Mesothelial cell of epicardium (in vitro differentiated cells): ENCODE measurements around the gene TSPAN18. TPM values are rescaled to one million over a fixed set of nuclear protein-coding genes. Genes with fewer than 3 reads are reported as not detected.

Source experiments
- DNase-seq, 2 experiments: peaks; one replicate each; pipeline ENCODE4 v3.0.0; 2021; ENCODE audit warnings: low spot score in 2 of 2; ENCODE audit not compliant: unreplicated experiment in 2 of 2
- H3K27ac Mint-ChIP-seq: 2 replicates; pipeline ENCODE4 v1.8.0; 2021; ENCODE audit warnings: mixed read lengths
- H3K27me3 Mint-ChIP-seq: 2 replicates; pipeline ENCODE4 v1.8.0; 2021; ENCODE audit warnings: low read depth, mixed read lengths
- H3K36me3 Mint-ChIP-seq: 2 replicates; pipeline ENCODE4 v1.8.0; 2021; ENCODE audit warnings: mixed read lengths
- H3K4me1 Mint-ChIP-seq: 2 replicates; pipeline ENCODE4 v1.8.0; 2021; ENCODE audit warnings: mixed read lengths
- H3K4me3 Mint-ChIP-seq: 2 replicates; pipeline ENCODE4 v1.8.0; 2021; ENCODE audit warnings: mild to moderate bottlenecking, moderate library complexity, mixed read lengths
- H3K9me3 Mint-ChIP-seq: 2 replicates; pipeline ENCODE4 v1.8.0; 2021; ENCODE audit warnings: mixed read lengths
- total RNA-seq: library from RNA; stranded (reverse); gene quantifications from 3 replicates; pipeline ENCODE4 v1.2.1, GENCODE V29; 2021
- TF ChIP-seq, protein P1 (sequence below): fragments of 200-600 bp; sonication (generic); IDR thresholded peaks from one replicate; pipeline ENCODE4 v1.5.0; 2021; ENCODE audit warnings: antibody characterized with exemption; ENCODE audit not compliant: unreplicated experiment

Gene TSPAN18
- total RNA-seq, 1 donor from 2014 or later = 47.4 TPM

GRCh38 chr11:44826922-44827643 lies 100.3 kb downstream of the TSPAN18 start:
- H3K4me1 Mint-ChIP-seq = peaks cover 13% of the 10 kb centered on the region

DNA sequence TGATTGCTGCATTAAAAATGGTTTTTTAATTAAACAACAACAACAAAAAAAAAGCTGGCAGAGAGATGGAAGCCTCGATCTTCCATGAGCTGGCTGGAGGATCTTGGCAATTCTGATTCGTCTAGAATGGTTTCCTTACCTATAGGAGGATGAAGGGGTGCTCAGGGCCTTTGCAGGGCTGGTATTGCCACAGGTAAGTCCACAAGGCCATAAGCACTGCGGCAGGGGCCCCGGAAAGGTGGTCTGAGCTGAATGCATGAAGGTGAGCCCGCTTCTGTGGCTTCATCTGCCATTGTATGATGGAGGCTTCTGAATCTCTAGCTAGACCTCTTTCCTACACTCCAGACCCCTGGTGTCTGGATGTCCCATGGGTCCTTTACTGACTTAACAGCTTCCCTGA lies 101.5 kb downstream of the TSPAN18 start:
- Mint-ChIP-seq H3K4me1 (peaks cover 14% of the 10 kb centered on the region), H3K27ac (no peak overlapping the region), H3K4me3 (no peak overlapping the region), H3K27me3 (no peaks in the 10 kb centered on the region), H3K9me3 (no peaks in the 10 kb centered on the region), H3K36me3 (no peaks in the 10 kb centered on the region)
- no peak for DNase-seq
- TF ChIP-seq, protein P1, sequence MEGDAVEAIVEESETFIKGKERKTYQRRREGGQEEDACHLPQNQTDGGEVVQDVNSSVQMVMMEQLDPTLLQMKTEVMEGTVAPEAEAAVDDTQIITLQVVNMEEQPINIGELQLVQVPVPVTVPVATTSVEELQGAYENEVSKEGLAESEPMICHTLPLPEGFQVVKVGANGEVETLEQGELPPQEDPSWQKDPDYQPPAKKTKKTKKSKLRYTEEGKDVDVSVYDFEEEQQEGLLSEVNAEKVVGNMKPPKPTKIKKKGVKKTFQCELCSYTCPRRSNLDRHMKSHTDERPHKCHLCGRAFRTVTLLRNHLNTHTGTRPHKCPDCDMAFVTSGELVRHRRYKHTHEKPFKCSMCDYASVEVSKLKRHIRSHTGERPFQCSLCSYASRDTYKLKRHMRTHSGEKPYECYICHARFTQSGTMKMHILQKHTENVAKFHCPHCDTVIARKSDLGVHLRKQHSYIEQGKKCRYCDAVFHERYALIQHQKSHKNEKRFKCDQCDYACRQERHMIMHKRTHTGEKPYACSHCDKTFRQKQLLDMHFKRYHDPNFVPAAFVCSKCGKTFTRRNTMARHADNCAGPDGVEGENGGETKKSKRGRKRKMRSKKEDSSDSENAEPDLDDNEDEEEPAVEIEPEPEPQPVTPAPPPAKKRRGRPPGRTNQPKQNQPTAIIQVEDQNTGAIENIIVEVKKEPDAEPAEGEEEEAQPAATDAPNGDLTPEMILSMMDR = no peak

More at GRCh38 chr11:44826922-44827643, 100.3 kb downstream of the TSPAN18 start:
- DNase-seq = no peak
- Mint-ChIP-seq H3K36me3 (no peaks in the 10 kb centered on the region), H3K9me3 (no peaks in the 10 kb centered on the region), H3K27me3 (no peaks in the 10 kb centered on the region), H3K27ac (no peak overlapping the region), H3K4me3 (no peak overlapping the region)
- TF ChIP-seq, protein P1 = no peak

- Mint-ChIP-seq H3K36me3 (no peaks in the 10 kb centered on the region), H3K27ac (no peak overlapping the region), H3K9me3 (no peaks in the 10 kb centered on the region), H3K4me3 (no peak overlapping the region), H3K4me1 (peaks cover 16% of the 10 kb centered on the region), H3K27me3 (no peaks in the 10 kb centered on the region)
- DNase-seq = no peak
- TF ChIP-seq, protein P1 = no peak
These were observed 103.1 kb downstream of the TSPAN18 start for GRCh38 chr11:44829838-44830237.

GRCh38 chr11:44831605-44832394 lies 105.0 kb downstream of the TSPAN18 start:
- H3K4me3 Mint-ChIP-seq = no peak overlapping the region
- no peak for DNase-seq
- H3K4me1 Mint-ChIP-seq = peaks cover 31% of the 10 kb centered on the region
- peak overlapping the region; percentile 0 for H3K27ac Mint-ChIP-seq
- no peaks in the 10 kb centered on the region for H3K27me3 Mint-ChIP-seq
- H3K36me3 Mint-ChIP-seq = peaks cover 2% of the 10 kb centered on the region
- peaks cover 6% of the 10 kb centered on the region for H3K9me3 Mint-ChIP-seq
- TF ChIP-seq, protein P1 = no peak

DNA sequence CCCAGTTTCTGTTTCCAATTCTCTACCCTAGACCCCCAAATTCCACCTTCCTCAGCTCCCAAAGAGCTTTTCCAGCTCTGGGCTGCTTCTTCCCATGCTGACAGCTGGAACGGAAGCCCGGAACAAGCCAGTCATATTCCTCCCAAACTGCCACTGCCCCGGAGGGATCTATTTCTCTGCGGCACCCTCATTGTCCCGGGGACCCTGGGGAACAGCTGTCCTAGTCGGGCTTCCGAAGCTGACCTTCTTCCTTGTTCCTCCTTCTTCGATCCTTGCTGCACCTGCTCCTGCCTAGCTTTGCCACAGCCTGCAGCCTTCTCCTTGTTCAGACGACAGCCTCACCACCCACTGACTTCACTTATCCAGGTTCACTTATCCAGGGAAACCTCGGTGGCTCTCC lies 105.7 kb downstream of the TSPAN18 start:
- TF ChIP-seq, protein P1 = no peak
- DNase-seq = no peak
- peaks cover 5% of the 10 kb centered on the region for H3K36me3 Mint-ChIP-seq
- H3K27ac Mint-ChIP-seq = peak overlapping the region; percentile 0
- peaks cover 31% of the 10 kb centered on the region for H3K4me1 Mint-ChIP-seq
- H3K4me3 Mint-ChIP-seq = no peak overlapping the region
- H3K9me3 Mint-ChIP-seq = peaks cover 13% of the 10 kb centered on the region
- no peaks in the 10 kb centered on the region for H3K27me3 Mint-ChIP-seq
